Activated CD4-positive, alpha-beta T cell treated with anti-CD3 and anti-CD28 coated beads, Interleukin-2, amount 10 ng/mL, durations not matched to agents 7 days and 5 days (primary cell): ENCODE data around the gene DSG4. TPM values are rescaled to one million over a fixed set of nuclear protein-coding genes. Genes with fewer than 3 reads are reported as not detected.

Experiments used
- CTCF ChIA-PET: fragments of 350-600 bp; sonication (Branson Sonifier 250); formaldehyde crosslinking; loops from one replicate; lab custom pipeline; 2021; ENCODE audit warnings: antibody characterized with exemption; lab: Charles Lee
- POLR2A ChIA-PET: fragments of 350-600 bp; sonication (Branson Sonifier 250); formaldehyde crosslinking; loops from one replicate; lab custom pipeline; 2021; ENCODE audit warnings: antibody characterized with exemption; lab: Charles Lee
- DNase-seq: peaks from one replicate; pipeline ENCODE4 v3.0.0-alpha.2; 2020
- H3K27ac Mint-ChIP-seq: one replicate; pipeline ENCODE4 v1.8.0; 2021; ENCODE audit warnings: mild to moderate bottlenecking, moderate library complexity, mixed read lengths
- H3K27me3 Mint-ChIP-seq: one replicate; pipeline ENCODE4 v1.8.0; 2021; ENCODE audit warnings: mixed read lengths
- H3K36me3 Mint-ChIP-seq: one replicate; pipeline ENCODE4 v1.8.0; 2021; ENCODE audit warnings: low read depth, mixed read lengths
- H3K4me1 Mint-ChIP-seq: one replicate; pipeline ENCODE4 v1.8.0; 2021; ENCODE audit warnings: mixed read lengths
- H3K4me3 Mint-ChIP-seq: one replicate; pipeline ENCODE4 v1.8.0; 2021; ENCODE audit warnings: mild to moderate bottlenecking, moderate library complexity, mixed read lengths
- H3K9me3 Mint-ChIP-seq: one replicate; pipeline ENCODE4 v1.8.0; 2021; ENCODE audit warnings: mixed read lengths
- total RNA-seq, 2 experiments: library from RNA; stranded (reverse); gene quantifications; one replicate each; pipeline ENCODE4 v1.2.3, GENCODE V29; 2021

The DSG4 gene
- total RNA-seq, 2 experiments from 2014 or later, result not detected

DNA sequence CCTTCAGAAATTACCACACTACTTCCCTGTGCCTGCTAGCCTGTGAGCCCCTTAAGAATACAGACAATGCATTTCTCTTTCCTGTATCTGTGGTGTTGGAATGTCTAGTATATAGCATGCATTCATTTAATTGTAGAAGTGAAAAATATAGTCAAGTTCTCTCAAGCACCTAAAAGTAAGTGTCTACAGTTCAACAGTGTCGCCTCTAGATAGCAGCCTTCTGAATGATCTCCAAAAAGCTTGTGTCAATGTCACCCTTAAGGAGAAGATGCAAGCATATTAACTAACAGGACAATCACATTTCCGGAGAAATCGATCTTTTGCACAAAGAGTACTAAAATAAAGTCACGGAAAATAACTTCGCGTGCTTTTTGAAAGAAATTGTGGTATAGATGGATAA is 43.5 kb downstream of the DSG4 start:
- POLR2A ChIA-PET, result no interaction called here
- H3K9me3 Mint-ChIP-seq, result no peaks in the 10 kb centered on the region
- no peak overlapping the region for H3K4me3 Mint-ChIP-seq
- H3K4me1 Mint-ChIP-seq, result no peaks in the 10 kb centered on the region
- DNase-seq, result no peak
- no peaks in the 10 kb centered on the region for H3K27me3 Mint-ChIP-seq
- H3K27ac Mint-ChIP-seq, result no peak overlapping the region
- CTCF ChIA-PET, result no interaction called here
- no peaks in the 10 kb centered on the region for H3K36me3 Mint-ChIP-seq

DNA sequence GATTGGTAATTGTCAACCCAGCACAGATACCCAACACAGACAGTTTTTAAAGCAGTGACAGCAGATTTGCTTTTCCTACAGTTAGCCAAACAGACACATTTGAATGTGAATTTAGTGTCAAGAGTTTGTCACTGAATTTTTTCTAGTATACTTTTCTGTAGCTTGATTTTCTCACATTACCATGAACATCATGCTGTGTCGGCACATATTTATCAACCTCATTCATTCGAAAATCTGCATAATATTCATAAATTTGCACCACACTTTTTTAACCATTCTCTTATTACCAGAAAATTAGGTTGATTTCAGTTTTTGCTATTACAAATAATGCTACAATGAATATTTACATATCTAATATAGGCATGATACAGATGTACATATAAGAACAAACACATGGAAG is 43.9 kb downstream of the DSG4 start:
- H3K4me1 Mint-ChIP-seq, result no peaks in the 10 kb centered on the region
- POLR2A ChIA-PET, result no interaction called here

DNA sequence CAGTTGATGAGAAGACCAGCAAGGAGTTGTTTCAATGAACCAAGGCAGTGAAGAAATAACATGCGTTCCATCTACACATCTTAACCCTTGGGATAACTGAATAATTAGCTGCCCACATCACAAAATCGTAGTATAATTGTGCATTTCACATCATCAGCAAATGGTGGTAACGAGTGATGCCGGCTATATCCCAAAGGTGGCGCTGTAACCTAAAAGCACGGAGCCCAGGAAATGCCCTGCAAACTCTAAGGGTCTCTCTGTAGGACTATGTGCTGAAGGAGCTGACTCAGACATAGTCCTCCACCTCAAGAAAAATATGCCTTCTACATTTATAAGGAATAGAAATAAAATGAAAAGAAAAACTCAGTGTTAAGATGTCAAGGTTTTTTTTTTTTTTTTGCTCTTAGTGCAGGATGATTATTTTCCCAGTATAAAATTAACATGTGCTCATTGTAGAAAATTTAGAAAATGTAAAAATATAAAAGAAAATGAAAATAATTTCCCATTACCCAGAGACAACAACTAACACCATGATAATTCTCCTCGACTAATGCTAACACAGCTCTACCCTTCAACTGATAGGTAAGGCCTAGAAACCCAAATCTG is 47.9 kb downstream of the DSG4 start:
- DNase-seq, result no peak
- Mint-ChIP-seq H3K4me3 (no peak overlapping the region), H3K36me3 (no peaks in the 10 kb centered on the region), H3K9me3 (no peaks in the 10 kb centered on the region), H3K27me3 (no peaks in the 10 kb centered on the region), H3K4me1 (no peaks in the 10 kb centered on the region), H3K27ac (no peak overlapping the region)
- POLR2A ChIA-PET, result no interaction called here
- CTCF ChIA-PET, result no interaction called here

More for the DNA sequence above, 43.9 kb downstream of the DSG4 start:
- no peak overlapping the region for H3K4me3 Mint-ChIP-seq
- H3K9me3 Mint-ChIP-seq, result no peaks in the 10 kb centered on the region
- DNase-seq, result no peak
- H3K36me3 Mint-ChIP-seq, result no peaks in the 10 kb centered on the region
- H3K27ac Mint-ChIP-seq, result no peak overlapping the region
- H3K27me3 Mint-ChIP-seq, result no peaks in the 10 kb centered on the region
- CTCF ChIA-PET, result no interaction called here

DNA sequence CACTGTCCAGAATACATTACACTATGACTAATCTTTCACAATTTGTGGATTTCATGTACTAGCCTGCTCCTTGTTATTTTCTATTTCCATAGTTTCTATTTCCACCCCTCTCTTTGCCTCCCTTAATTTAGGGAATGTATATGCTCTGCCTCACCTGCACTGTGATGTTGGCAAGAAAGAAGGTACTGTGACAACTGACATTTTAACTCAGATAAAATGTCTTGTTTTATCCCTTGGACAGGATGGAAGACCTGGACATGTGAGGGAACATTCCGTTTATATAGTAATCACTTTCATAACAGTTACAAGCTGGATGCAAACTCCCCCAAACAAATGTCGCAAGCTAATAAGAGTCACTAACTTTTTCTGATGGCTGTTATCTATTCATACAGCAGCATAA is 49.4 kb downstream of the DSG4 start:
- H3K36me3 Mint-ChIP-seq, result no peaks in the 10 kb centered on the region
- no peaks in the 10 kb centered on the region for H3K4me1 Mint-ChIP-seq
- ChIA-PET CTCF (no interaction called here), POLR2A (no interaction called here)
- H3K9me3 Mint-ChIP-seq, result no peaks in the 10 kb centered on the region
- no peak overlapping the region for H3K4me3 Mint-ChIP-seq
- H3K27ac Mint-ChIP-seq, result no peak overlapping the region
- DNase-seq, result no peak
- H3K27me3 Mint-ChIP-seq, result no peaks in the 10 kb centered on the region

DNA sequence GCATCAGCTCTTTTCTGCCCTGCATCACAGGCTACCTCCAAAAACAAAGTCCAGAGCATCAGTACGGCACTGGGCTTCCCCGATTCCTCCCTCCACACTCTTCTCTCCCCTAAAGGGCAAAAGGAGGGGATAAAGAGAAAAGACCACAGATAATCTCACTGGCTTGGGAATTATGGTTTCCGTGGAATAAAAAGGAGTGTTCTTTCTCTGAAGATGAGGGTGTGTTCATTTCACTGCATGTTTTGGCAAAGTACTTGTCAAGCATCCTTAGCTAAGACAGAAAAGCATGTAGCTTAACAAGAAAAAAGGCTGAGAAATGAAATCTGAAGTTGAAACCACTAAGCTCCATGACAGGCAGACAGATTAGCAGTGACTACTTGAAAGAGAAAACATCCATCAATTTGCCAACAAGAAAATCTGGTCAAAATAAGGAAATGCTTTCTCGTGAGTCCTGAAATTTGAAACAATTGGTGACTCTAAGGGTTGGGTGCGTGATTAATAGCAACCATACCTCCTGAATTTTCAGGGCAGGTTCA is 50.4 kb downstream of the DSG4 start:
- no peak overlapping the region for H3K4me3 Mint-ChIP-seq
- CTCF ChIA-PET, result no interaction called here
- H3K27me3 Mint-ChIP-seq, result no peaks in the 10 kb centered on the region
- no peak for DNase-seq
- no peaks in the 10 kb centered on the region for H3K9me3 Mint-ChIP-seq
- H3K27ac Mint-ChIP-seq, result no peak overlapping the region
- H3K36me3 Mint-ChIP-seq, result no peaks in the 10 kb centered on the region
- no peaks in the 10 kb centered on the region for H3K4me1 Mint-ChIP-seq
- POLR2A ChIA-PET, result no interaction called here

DNA sequence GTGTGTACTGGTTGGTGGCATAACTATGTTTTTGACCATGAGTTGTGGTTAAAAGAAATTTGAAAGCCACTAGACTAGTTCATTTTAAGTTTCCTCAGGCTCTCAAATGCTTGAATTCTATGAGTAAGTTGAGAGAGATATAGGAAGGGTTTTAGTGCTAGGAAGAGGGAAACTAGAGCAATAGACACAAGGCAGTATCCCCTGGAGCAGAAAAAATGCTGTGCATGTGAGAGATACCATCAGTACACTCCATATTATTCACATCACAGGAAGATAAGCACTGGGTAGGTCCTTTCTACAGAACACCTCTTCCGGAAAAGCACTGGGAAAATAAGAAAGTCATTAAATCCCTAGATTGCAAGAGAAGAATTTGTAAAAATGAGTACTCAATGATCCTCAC is 51.6 kb downstream of the DSG4 start:
- Mint-ChIP-seq H3K4me1 (no peaks in the 10 kb centered on the region), H3K36me3 (no peaks in the 10 kb centered on the region), H3K27me3 (no peaks in the 10 kb centered on the region), H3K9me3 (no peaks in the 10 kb centered on the region), H3K4me3 (no peak overlapping the region), H3K27ac (no peak overlapping the region)
- POLR2A ChIA-PET, result no interaction called here
- no peak for DNase-seq
- CTCF ChIA-PET, result no interaction called here

DNA sequence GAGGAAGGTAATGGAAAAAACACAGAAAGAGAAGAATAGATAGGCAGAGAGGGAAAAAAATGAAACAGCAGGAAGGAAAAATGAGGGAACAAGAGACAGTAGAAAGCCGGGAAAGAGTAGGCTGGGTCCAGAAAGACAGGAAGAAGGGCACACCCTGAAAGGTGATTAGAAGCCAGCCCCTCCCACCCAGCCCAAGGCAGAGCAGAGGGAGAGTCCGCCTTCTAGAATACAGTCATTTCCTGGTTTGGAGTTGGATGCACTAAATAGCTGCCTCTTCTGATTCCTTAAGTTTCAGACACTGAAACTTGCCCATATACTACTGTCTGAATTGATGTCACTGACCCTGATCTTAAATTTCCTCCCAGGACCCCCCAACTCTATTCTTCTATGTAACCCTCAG is 53.0 kb downstream of the DSG4 start:
- Mint-ChIP-seq H3K27ac (no peak overlapping the region), H3K4me3 (no peak overlapping the region), H3K4me1 (no peaks in the 10 kb centered on the region), H3K36me3 (no peaks in the 10 kb centered on the region), H3K9me3 (no peaks in the 10 kb centered on the region), H3K27me3 (no peaks in the 10 kb centered on the region)
- ChIA-PET POLR2A (no interaction called here), CTCF (no interaction called here)
- no peak for DNase-seq

DNA sequence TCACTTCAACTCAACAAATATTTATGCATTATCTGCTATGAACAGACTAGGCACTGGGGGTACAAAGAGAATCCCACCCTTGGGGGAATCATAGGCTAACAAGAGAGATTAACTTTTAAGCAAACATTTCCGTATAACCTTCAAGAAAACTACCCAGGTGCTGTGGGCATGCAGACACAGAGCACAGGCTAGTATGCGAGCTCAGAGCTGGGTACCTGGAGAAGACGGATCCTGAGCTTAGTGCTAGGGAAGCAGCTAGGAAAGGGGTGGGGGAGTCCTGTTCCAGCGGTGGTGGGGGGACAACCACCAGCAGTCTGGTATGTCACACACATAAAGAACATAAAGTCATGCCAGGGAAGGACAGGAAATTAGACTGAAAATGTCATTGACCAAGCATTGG is 53.5 kb downstream of the DSG4 start:
- Mint-ChIP-seq H3K9me3 (no peaks in the 10 kb centered on the region), H3K4me3 (no peak overlapping the region), H3K27ac (no peak overlapping the region), H3K4me1 (no peaks in the 10 kb centered on the region), H3K36me3 (no peaks in the 10 kb centered on the region), H3K27me3 (no peaks in the 10 kb centered on the region)
- CTCF ChIA-PET, result no interaction called here
- POLR2A ChIA-PET, result no interaction called here
- no peak for DNase-seq

DNA sequence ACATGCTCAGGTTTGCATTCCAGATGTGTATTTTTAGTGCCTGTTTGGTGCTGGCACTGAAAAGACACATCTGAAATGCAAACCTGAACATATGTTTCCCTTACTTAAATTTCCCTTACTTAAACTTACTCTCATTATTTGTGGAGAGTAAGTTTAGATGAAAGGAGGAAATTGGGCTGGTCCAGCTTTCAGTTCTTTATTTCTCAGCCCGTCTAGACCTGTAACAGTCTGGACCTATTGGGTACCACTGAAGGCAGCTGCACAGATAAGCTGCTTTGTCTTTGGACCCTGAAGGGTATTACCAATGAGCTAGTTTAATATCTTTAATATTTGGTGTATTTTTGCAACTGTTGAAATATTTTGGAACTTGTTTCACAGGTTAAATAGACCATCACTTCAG is 54.0 kb downstream of the DSG4 start:
- POLR2A ChIA-PET, result no interaction called here
- no peaks in the 10 kb centered on the region for H3K4me1 Mint-ChIP-seq
- no peaks in the 10 kb centered on the region for H3K27me3 Mint-ChIP-seq

DNA sequence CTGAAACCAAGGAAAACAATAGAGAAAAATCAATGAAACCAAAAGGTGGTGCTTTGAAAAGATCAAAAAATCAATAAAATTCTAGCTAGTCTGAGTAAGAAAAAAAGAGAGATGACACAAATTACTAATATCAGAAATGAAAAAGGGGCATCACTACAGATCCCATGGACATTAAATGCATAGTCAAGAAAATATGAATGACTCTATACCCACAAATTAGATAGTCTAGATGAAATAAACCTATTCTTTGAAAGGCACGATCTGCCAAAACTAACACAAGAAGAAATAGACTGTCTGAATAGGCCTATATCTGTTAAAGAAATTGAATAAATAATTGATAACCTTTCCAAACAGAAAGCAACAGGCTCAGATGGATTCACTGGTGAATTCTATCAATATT is 55.7 kb downstream of the DSG4 start:
- Mint-ChIP-seq H3K9me3 (no peaks in the 10 kb centered on the region), H3K4me1 (no peaks in the 10 kb centered on the region), H3K27ac (no peak overlapping the region), H3K27me3 (no peaks in the 10 kb centered on the region), H3K36me3 (no peaks in the 10 kb centered on the region), H3K4me3 (no peak overlapping the region)
- no peak for DNase-seq
- ChIA-PET CTCF (interaction anchor here (0.6 kb wide), 1 partner anchor 1120 kb away, joined by 3 read pairs; no protein-coding TSS in a partner anchor), POLR2A (no interaction called here)

More for the DNA sequence above, 54.0 kb downstream of the DSG4 start:
- no peak for DNase-seq
- no peak overlapping the region for H3K27ac Mint-ChIP-seq
- H3K36me3 Mint-ChIP-seq, result no peaks in the 10 kb centered on the region
- no peak overlapping the region for H3K4me3 Mint-ChIP-seq
- no peaks in the 10 kb centered on the region for H3K9me3 Mint-ChIP-seq
- CTCF ChIA-PET, result no interaction called here

DNA sequence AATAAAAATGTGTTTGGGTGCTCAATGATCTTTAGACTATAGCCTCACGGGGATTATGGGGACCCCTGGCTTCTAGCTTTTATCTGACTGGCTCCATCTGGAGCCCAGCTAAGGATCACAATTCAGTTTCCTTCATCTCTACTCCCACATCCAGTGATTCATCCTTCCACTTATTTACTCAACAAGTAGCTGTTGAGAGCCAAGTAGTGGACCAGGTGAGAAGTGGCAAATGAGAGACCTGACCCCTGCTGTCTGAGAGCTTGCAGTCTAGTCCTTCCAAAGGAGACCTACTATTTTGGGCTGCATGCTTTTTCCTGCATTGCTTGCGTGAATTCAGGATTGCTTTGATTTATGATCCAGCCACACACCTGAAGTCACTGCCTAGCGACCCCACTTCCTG is 60.2 kb downstream of the DSG4 start:
- no peak for DNase-seq
- no peaks in the 10 kb centered on the region for H3K27me3 Mint-ChIP-seq
- H3K4me3 Mint-ChIP-seq, result no peak overlapping the region
- H3K9me3 Mint-ChIP-seq, result no peaks in the 10 kb centered on the region
- ChIA-PET POLR2A (interaction anchor here (0.6 kb wide), 1 partner anchor 26 kb away, joined by 3 read pairs; no protein-coding TSS in a partner anchor), CTCF (no interaction called here)
- H3K27ac Mint-ChIP-seq, result no peak overlapping the region
- no peaks in the 10 kb centered on the region for H3K36me3 Mint-ChIP-seq
- no peaks in the 10 kb centered on the region for H3K4me1 Mint-ChIP-seq

DNA sequence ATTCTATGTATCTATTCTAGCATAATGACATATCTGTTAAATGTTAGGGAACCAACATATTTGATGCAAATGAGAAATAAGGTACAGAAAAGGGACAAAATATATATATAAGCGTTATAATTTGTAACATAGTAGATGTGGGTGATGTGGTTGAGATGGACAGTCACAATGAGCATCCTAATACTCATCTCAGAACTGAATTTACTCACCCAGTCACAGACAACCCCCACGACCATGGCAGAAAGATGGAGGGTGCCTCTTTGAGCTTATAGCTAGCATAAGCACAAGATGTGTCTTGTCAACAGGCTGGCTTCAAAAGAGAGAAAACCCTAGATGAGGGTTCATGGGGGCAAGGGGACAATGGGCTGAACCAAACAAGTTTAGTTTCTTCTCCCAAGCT is 61.8 kb downstream of the DSG4 start:
- H3K36me3 Mint-ChIP-seq, result no peaks in the 10 kb centered on the region
- no peaks in the 10 kb centered on the region for H3K9me3 Mint-ChIP-seq
- ChIA-PET POLR2A (no interaction called here), CTCF (no interaction called here)
- no peaks in the 10 kb centered on the region for H3K4me1 Mint-ChIP-seq
- H3K27ac Mint-ChIP-seq, result no peak overlapping the region
- no peaks in the 10 kb centered on the region for H3K27me3 Mint-ChIP-seq
- no peak overlapping the region for H3K4me3 Mint-ChIP-seq
- DNase-seq, result no peak

DNA sequence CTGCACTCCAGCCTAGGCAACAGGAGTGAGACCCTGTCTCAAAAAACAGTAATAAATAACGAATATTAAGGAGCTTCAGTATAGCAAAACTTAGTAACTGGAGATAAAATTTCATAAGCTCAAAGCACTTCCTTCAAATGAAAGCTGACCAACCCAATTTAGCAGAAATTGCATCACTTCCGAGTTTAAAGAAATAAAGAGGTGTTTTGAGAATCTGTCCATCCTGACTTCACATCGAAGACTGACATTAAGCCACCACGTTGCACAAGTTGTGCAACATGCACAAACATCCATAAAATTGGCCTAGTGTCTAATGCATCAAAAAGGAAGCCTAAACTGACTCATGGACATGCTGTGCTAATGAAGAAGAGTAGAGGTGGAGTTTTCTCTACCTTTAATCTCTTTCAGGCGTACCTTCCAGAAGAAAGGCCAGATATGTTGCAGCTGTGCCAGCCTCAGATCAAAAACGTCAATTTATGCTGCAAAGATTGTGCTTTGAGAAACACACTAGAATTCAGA is 63.3 kb downstream of the DSG4 start:
- Mint-ChIP-seq H3K9me3 (no peaks in the 10 kb centered on the region), H3K4me1 (no peaks in the 10 kb centered on the region), H3K27ac (no peak overlapping the region), H3K4me3 (no peak overlapping the region), H3K27me3 (no peaks in the 10 kb centered on the region), H3K36me3 (no peaks in the 10 kb centered on the region)
- DNase-seq, result no peak
- POLR2A ChIA-PET, result no interaction called here
- CTCF ChIA-PET, result no interaction called here

DNA sequence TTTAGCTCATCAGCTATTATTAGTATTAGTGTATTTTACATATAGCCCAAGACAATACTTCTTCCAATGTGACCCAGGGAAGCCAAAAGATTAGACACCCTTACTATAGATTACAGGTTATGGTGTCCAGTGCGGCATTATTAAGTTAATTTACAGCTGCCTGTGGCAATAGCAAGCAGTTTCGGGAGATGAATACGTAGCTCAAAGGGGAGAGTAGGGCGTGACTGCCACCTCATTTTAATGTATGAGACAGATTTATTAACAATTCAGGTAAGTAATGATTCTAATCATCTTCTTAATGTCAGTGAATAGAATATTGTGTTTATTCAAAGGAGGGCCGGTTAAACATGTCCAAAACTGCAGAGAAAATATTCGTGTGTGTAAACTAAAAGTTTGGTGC is 64.2 kb downstream of the DSG4 start:
- Mint-ChIP-seq H3K9me3 (no peaks in the 10 kb centered on the region), H3K4me1 (no peaks in the 10 kb centered on the region), H3K36me3 (no peaks in the 10 kb centered on the region), H3K27ac (no peak overlapping the region), H3K27me3 (no peaks in the 10 kb centered on the region), H3K4me3 (no peak overlapping the region)
- DNase-seq, result no peak
- CTCF ChIA-PET, result no interaction called here
- POLR2A ChIA-PET, result no interaction called here
